ENCODE data around the gene NOP10. TPM values are rescaled to one million over a fixed set of nuclear protein-coding genes. Genes with fewer than 3 reads are reported as not detected.

Gene NOP10
- total and polyA plus RNA-seq, 2 experiments from 2014 or later: 110 to 307 TPM

DNA sequence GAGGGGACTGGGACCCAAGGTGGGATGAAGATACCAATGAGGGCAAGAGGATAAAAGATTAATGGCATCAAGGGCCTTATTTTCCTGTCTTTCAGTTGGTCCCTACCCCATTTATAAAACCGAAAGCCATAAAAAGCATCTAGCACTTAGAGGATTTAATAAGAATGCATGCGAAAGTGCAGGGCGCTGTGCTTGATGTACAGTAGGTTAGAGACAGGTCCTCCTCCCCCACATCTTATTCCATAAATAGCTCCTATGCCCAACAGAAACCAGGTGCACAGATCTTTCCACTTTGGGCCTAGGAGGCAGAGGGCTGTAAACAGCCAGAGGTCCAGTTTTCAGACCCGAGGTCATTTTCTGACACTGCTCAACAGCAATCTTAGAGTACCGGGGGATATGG is 22.9 kb upstream of the NOP10 start:
- Histone ChIP-seq H3K36me3 (peaks cover 8% of the 10 kb centered on the region), H3K4me3 (peak overlapping the region; percentile 90), H3K27ac (peak overlapping the region; percentile 75), H3K9me3 (ENCODE audit: low read depth) (no peaks in the 10 kb centered on the region), H3K27me3 (no peaks in the 10 kb centered on the region), H3K4me1 (ENCODE audit: low read depth) (peaks cover 13% of the 10 kb centered on the region)
- TF ChIP-seq, protein P1, sequence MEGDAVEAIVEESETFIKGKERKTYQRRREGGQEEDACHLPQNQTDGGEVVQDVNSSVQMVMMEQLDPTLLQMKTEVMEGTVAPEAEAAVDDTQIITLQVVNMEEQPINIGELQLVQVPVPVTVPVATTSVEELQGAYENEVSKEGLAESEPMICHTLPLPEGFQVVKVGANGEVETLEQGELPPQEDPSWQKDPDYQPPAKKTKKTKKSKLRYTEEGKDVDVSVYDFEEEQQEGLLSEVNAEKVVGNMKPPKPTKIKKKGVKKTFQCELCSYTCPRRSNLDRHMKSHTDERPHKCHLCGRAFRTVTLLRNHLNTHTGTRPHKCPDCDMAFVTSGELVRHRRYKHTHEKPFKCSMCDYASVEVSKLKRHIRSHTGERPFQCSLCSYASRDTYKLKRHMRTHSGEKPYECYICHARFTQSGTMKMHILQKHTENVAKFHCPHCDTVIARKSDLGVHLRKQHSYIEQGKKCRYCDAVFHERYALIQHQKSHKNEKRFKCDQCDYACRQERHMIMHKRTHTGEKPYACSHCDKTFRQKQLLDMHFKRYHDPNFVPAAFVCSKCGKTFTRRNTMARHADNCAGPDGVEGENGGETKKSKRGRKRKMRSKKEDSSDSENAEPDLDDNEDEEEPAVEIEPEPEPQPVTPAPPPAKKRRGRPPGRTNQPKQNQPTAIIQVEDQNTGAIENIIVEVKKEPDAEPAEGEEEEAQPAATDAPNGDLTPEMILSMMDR (IDR thresholded peaks at IDR 0.05; ENCODE audit: low read depth, low read length): no peak
- DNase-seq (ENCODE audit: low read depth in 1 of 2, low spot score in 1 of 2): no peak

DNA sequence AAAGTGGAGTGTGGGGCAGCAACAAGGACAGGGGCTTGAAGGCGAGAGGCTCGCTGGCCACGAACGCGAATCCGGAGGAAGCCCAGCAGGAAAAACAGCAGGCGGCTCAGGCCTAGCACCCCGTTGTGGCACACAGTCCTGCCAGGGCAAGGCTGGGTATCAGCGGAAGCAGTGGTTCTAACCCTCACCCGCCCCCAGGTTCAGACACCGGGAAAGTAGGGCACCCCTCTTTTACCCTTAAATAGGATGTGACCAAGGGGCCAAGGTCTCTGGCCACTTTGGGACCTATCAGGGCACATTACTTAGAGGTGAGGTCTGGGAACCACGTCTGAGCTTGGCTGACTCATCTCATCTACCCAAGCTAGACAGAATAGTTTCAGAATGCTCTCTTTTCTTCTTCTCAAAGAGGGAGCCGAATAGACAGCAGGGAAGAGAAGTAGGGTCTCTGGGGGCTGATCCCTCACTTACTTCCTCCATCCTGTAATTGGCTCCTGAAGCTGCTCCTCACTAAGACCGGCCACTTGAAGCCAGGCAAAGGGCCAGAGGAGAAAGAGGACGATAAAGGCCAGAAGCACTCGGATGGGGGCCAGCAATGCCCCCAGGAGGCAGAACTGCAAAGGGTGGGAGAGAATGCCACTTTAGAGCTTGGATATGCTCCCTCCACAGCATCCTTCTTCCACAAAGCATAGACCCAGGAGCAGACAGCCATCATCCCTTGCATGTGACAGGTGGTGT is 22.3 kb upstream of the NOP10 start:
- Histone ChIP-seq H3K36me3 (peaks cover 14% of the 10 kb centered on the region), H3K4me1 (ENCODE audit: low read depth) (peaks cover 13% of the 10 kb centered on the region), H3K27me3 (no peaks in the 10 kb centered on the region), H3K27ac (peak overlapping the region; percentile 75), H3K9me3 (ENCODE audit: low read depth) (no peaks in the 10 kb centered on the region), H3K4me3 (peak overlapping the region; percentile 90)
- TF ChIP-seq, protein P1 (IDR thresholded peaks at IDR 0.05; ENCODE audit: low read depth, low read length): no peak
- peak; percentile 35 to 64 for DNase-seq (ENCODE audit: low read depth in 1 of 2, low spot score in 1 of 2)

DNA sequence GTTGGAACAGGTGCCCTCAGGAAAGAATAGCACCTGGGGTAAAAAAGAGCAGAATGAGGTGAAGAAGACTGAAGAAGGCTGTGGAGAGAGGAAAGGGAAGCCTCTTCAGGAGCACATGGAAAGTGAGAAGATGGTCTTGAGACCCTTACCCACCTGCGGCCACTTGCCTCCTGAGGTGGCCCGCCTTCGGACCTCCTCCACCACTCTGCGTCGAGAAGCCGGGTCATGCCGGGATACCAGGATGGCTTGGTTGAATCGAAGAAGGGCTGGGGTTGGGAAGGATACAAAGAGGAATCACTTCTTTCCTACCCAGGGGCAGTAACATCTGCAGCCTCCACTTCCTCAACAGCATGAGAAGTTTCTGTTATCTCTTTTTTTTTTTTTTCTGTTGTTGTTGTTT is 21.1 kb upstream of the NOP10 start:
- Histone ChIP-seq H3K36me3 (peaks cover 24% of the 10 kb centered on the region), H3K27me3 (no peaks in the 10 kb centered on the region), H3K4me1 (ENCODE audit: low read depth) (peaks cover 13% of the 10 kb centered on the region), H3K4me3 (no peak overlapping the region), H3K9me3 (ENCODE audit: low read depth) (no peaks in the 10 kb centered on the region), H3K27ac (no peak overlapping the region)
- TF ChIP-seq, protein P1 (IDR thresholded peaks at IDR 0.05; ENCODE audit: low read depth, low read length): no peak
- DNase-seq (ENCODE audit: low read depth in 1 of 2, low spot score in 1 of 2): no peak

DNA sequence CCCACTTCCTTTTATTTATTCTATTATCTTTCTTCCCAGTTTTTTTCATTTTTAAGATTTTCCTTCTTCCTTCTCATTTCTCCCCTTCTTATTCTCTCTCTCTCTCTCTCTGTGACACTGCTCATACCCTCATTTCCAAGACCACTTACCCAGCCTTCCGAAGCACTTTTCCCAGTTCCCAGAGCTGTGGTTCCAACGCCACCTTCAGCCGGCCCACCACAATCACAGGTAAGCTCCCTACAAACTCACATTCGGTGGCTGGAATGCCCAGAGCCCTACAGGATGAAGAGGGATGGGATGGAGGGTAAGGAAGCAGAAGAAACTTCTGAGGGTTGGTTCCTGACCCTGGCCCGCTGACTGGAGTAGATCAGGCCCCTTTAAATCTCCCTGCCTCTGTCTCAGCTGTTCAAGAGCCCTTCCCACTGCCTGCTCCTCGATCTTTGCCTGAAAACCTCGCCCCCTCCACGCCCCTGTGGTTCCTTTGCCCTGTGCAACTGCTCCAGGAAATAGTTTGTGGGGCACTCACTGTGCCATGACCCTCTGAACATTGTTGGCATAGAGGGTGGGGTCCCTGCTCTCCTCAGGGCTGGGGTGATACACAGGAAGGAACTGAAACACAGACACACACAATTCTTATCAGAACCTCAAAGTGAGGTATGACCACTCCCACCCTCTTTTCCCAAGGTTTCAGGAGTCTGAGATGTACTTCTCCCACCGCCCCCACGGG is 19.3 kb upstream of the NOP10 start:
- H3K4me3 ChIP-seq: no peak overlapping the region
- H3K27me3 ChIP-seq: no peaks in the 10 kb centered on the region
- peaks cover 10% of the 10 kb centered on the region for H3K4me1 ChIP-seq (ENCODE audit: low read depth)
- peaks cover 29% of the 10 kb centered on the region for H3K36me3 ChIP-seq
- no peak for DNase-seq (ENCODE audit: low read depth in 1 of 2, low spot score in 1 of 2)
- no peaks in the 10 kb centered on the region for H3K9me3 ChIP-seq (ENCODE audit: low read depth)
- H3K27ac ChIP-seq: no peak overlapping the region
- TF ChIP-seq, protein P1 (IDR thresholded peaks at IDR 0.05; ENCODE audit: low read depth, low read length): no peak

DNA sequence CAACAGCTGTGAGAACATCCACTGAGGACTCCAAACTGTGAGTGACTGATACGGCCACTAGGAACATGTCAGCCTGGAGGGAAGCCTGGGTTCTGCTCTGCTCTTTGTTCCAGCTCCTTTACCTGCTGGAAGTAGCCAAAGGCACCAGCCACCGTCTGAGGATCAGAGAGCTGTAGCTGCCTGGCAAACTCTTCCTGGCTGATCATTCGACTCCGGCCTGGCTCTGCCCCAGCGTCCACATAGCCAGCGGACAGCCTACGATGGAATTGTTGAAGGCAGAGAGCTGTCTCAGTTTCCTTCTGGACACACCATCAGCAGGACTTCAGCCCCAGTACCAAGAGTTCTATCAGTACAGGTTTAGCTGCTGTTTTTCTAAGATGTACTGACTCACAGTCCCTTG is 18.3 kb upstream of the NOP10 start:
- Histone ChIP-seq H3K36me3 (peaks cover 29% of the 10 kb centered on the region), H3K4me1 (ENCODE audit: low read depth) (peaks cover 10% of the 10 kb centered on the region), H3K27ac (no peak overlapping the region), H3K4me3 (no peak overlapping the region), H3K27me3 (no peaks in the 10 kb centered on the region), H3K9me3 (ENCODE audit: low read depth) (no peaks in the 10 kb centered on the region)
- TF ChIP-seq, protein P1 (IDR thresholded peaks at IDR 0.05; ENCODE audit: low read depth, low read length): no peak
- DNase-seq (ENCODE audit: low read depth in 1 of 2, low spot score in 1 of 2): no peak
